ENCODE data around the gene NAMPT.

- TF ChIP-seq CTCF (IDR thresholded peaks at IDR 0.05; ENCODE audit: insufficient read depth, low read length) (no peak), POLR2AphosphoS5 (IDR thresholded peaks at IDR 0.05; ENCODE audit: low read depth) (no peak), REST (IDR thresholded peaks at IDR 0.05; ENCODE audit: insufficient replicate concordance, low read depth) (no peak), GABPA (IDR thresholded peaks at IDR 0.05; ENCODE audit: low read depth) (no peak), SPI1 (IDR thresholded peaks at IDR 0.05; ENCODE audit: borderline replicate concordance, low read depth) (no peak)
Measured at GRCh38 chr7:106248600-106248999, 36.2 kb downstream of the NAMPT start.
